HepG2 (cell line): Measurements from ENCODE around the gene TUT4.

ENCODE experiments used
- BHLHE40 ChIP-seq: IDR thresholded peaks from 2 replicates; pipeline ENCODE4 v1.6.1; 2011; ENCODE audit warnings: low read length, improper control_type of control experiment
- EZH2 ChIP-seq: conservative IDR thresholded peaks from 2 replicates; pipeline ENCODE4 v1.6.1; 2012; ENCODE audit warnings: mild to moderate bottlenecking, low read depth, low read length, moderate library complexity
- FOXK1 ChIP-seq: sonication (generic); formaldehyde crosslinking; IDR thresholded peaks from 2 replicates; pipeline ENCODE4 v1.4.0; 2020; ENCODE audit warnings: low read depth, missing genetic modification reagents, borderline replicate concordance
- GMEB2 ChIP-seq: IDR thresholded peaks from 2 replicates; pipeline ENCODE4 v1.6.1; 2016; ENCODE audit warnings: missing biosample characterization, missing genetic modification reagents, low read depth
- JUN ChIP-seq: sonication (generic); formaldehyde crosslinking; IDR thresholded peaks from 2 replicates; pipeline ENCODE4 v1.4.0; 2020; ENCODE audit warnings: mild to moderate bottlenecking, missing genetic modification reagents
- JUND ChIP-seq: sonication (generic); formaldehyde crosslinking; IDR thresholded peaks from 2 replicates; pipeline ENCODE4 v1.8.0; 2022; ENCODE audit warnings: mild to moderate bottlenecking, missing genetic modification reagents
- REST ChIP-seq, 2 experiments: IDR thresholded peaks; 2 replicates each; pipeline ENCODE4 v1.6.1; 2011 to 2012; ENCODE audit warnings: low read length in 2 of 2, borderline replicate concordance in 1 of 2, low read depth in 1 of 2, mild to moderate bottlenecking in 1 of 2, moderate library complexity in 1 of 2
- RXRA ChIP-seq: sonication (generic); formaldehyde crosslinking; IDR thresholded peaks from 2 replicates; pipeline ENCODE4 v1.5.1; 2020; ENCODE audit warnings: missing genetic modification reagents
- SRY ChIP-seq: sonication (generic); formaldehyde crosslinking; IDR thresholded peaks from 2 replicates; pipeline ENCODE4 v1.8.0; 2022; ENCODE audit warnings: mild to moderate bottlenecking, missing genetic modification reagents
- ZBTB20 ChIP-seq: sonication (generic); formaldehyde crosslinking; IDR thresholded peaks from 2 replicates; pipeline ENCODE4 v1.8.1; 2023; ENCODE audit warnings: missing genetic modification reagents, low read depth, mild to moderate bottlenecking, borderline replicate concordance
- ZFP1 ChIP-seq: IDR thresholded peaks from 2 replicates; pipeline ENCODE4 v1.6.1; 2016
- ZNF556 ChIP-seq: sonication (generic); formaldehyde crosslinking; IDR thresholded peaks from 2 replicates; pipeline ENCODE4 v1.4.0; 2020; ENCODE audit warnings: mild to moderate bottlenecking, missing genetic modification reagents, borderline replicate concordance
- TF ChIP-seq, protein P1 (sequence below): sonication (generic); formaldehyde crosslinking; IDR thresholded peaks from 2 replicates; pipeline ENCODE4 v1.4.0; 2020; ENCODE audit warnings: missing genetic modification reagents

DNA sequence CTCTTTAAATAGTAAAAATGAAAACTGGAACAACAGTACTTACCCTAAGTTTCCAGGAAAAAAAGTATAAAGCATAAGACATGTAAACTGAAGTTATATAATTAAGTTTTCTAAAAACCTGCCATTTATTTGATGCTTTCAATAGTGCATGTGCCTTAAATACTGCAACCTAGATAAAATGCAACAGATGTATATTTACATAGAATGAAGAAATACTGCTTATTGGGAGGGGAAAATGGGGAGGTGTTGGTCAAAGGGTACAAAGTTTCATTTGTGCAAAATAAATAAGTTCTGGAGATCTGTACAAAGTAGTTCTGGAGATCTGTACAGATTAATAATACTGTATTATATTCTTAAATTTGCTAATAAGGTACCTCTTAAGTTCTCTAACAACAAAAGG, 79.9 kb downstream of the TUT4 start:
- no peak for TF ChIP-seq GMEB2
- no peak for TF ChIP-seq RXRA (CRISPR knock-in tag)
- no peak for TF ChIP-seq JUND (CRISPR knock-in tag)
- no peak for TF ChIP-seq ZNF556 (CRISPR knock-in tag)
- no peak for TF ChIP-seq ZFP1 (CRISPR knock-in tag)
- TF ChIP-seq EZH2, result no peak
- TF ChIP-seq, protein P1, sequence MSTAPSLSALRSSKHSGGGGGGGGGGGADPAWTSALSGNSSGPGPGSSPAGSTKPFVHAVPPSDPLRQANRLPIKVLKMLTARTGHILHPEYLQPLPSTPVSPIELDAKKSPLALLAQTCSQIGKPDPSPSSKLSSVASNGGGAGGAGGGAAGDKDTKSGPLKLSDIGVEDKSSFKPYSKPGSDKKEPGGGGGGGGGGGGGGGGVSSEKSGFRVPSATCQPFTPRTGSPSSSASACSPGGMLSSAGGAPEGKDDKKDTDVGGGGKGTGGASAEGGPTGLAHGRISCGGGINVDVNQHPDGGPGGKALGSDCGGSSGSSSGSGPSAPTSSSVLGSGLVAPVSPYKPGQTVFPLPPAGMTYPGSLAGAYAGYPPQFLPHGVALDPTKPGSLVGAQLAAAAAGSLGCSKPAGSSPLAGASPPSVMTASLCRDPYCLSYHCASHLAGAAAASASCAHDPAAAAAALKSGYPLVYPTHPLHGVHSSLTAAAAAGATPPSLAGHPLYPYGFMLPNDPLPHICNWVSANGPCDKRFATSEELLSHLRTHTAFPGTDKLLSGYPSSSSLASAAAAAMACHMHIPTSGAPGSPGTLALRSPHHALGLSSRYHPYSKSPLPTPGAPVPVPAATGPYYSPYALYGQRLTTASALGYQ (CRISPR knock-in tag), result no peak
- TF ChIP-seq JUN (CRISPR knock-in tag), result no peak
- TF ChIP-seq SRY (CRISPR knock-in tag), result no peak
- no peak for TF ChIP-seq REST (IDR thresholded peaks at IDR 0.05; ENCODE audit: borderline replicate concordance in 1 of 2, low read depth in 1 of 2, low read length in 2 of 2)
- no peak for TF ChIP-seq BHLHE40
- TF ChIP-seq ZBTB20, result no peak
- no peak for TF ChIP-seq FOXK1 (CRISPR knock-in tag)
